Mesendoderm (in vitro differentiated cells): ENCODE data around the gene NEK5.

Experiments
- DNase-seq: peaks from one replicate; pipeline ENCODE4 v3.0.0; 2013
- H2AK5ac ChIP-seq: 2 replicates; pipeline ENCODE4 v1.6.1; 2013; ENCODE audit warnings: low read length, inconsistent platforms
- H2BK120ac ChIP-seq: 2 replicates; pipeline ENCODE4 v1.6.1; 2013; ENCODE audit warnings: low read depth, mild to moderate bottlenecking, low read length, moderate library complexity, mixed read lengths
- H2BK15ac ChIP-seq: replicated peaks from 2 replicates; pipeline ENCODE4 v1.6.1; 2013; ENCODE audit warnings: low read depth, mild to moderate bottlenecking, moderate library complexity
- H2BK5ac ChIP-seq: 2 replicates; pipeline ENCODE4 v1.6.1; 2013; ENCODE audit warnings: low read length, inconsistent platforms
- H3K18ac ChIP-seq: 2 replicates; pipeline ENCODE4 v1.6.1; 2013; ENCODE audit warnings: mild to moderate bottlenecking, low read length, mixed read lengths
- H3K23ac ChIP-seq: one replicate; pipeline ENCODE4 v1.6.1; 2013; ENCODE audit warnings: low read length
- H3K27ac ChIP-seq: 2 replicates; pipeline ENCODE4 v1.5.1; 2013; ENCODE audit warnings: low read depth, mild to moderate bottlenecking, inconsistent platforms, low read length, moderate library complexity
- H3K27me3 ChIP-seq: 2 replicates; pipeline ENCODE4 v1.6.1; 2013; ENCODE audit warnings: low read length, control low read depth, mild to moderate bottlenecking, inconsistent platforms; ENCODE audit not compliant: insufficient read depth, poor library complexity
- H3K36me3 ChIP-seq: 2 replicates; pipeline ENCODE4 v1.6.1; 2013; ENCODE audit warnings: low read length, inconsistent platforms; ENCODE audit not compliant: control insufficient read depth, insufficient read depth
- H3K4ac ChIP-seq: one replicate; pipeline ENCODE4 v1.6.1; 2013; ENCODE audit warnings: low read depth, mild to moderate bottlenecking, low read length, moderate library complexity
- H3K4me1 ChIP-seq: 2 replicates; pipeline ENCODE4 v1.6.1; 2013; ENCODE audit warnings: low read depth, low read length, inconsistent platforms; ENCODE audit not compliant: control insufficient read depth
- H3K4me2 ChIP-seq: 2 replicates; pipeline ENCODE4 v1.6.1; 2013; ENCODE audit warnings: low read length
- H3K4me3 ChIP-seq: 2 replicates; pipeline ENCODE4 v1.5.1; 2013; ENCODE audit warnings: mild to moderate bottlenecking, low read length
- H3K56ac ChIP-seq: one replicate; pipeline ENCODE4 v1.6.1; 2013; ENCODE audit warnings: low read length
- H3K79me1 ChIP-seq: 2 replicates; pipeline ENCODE4 v1.6.1; 2013; ENCODE audit warnings: low read length, inconsistent platforms
- H3K79me2 ChIP-seq: 2 replicates; pipeline ENCODE4 v1.6.1; 2013; ENCODE audit warnings: mild to moderate bottlenecking, low read length; ENCODE audit not compliant: control insufficient read depth, insufficient read depth
- H3K9ac ChIP-seq: 2 replicates; pipeline ENCODE4 v1.6.1; 2013; ENCODE audit warnings: low read length, inconsistent platforms
- H4K5ac ChIP-seq: one replicate; pipeline ENCODE4 v1.6.1; 2013; ENCODE audit warnings: low read length
- H4K8ac ChIP-seq: one replicate; pipeline ENCODE4 v1.6.1; 2013; ENCODE audit warnings: low read depth, mild to moderate bottlenecking, control low read depth, low read length, moderate library complexity
- WGBS: extraction: QIAGEN DNeasy Blood & Tissue Kit; methylation state at CpG from one replicate; pipeline ENCODE4 v1.1.7; 2013; ENCODE audit warnings: low lambda C conversion rate, missing lambda C conversion rate; ENCODE audit not compliant: insufficient coverage; ENCODE audit errors: extremely low coverage; 5-methylcytosine and 5-hydroxymethylcytosine counted together

Gene NEK5

GRCh38 chr13:52016296-52016695, 112.6 kb downstream of the NEK5 start:
- H2BK5ac ChIP-seq: no peak overlapping the region

DNA sequence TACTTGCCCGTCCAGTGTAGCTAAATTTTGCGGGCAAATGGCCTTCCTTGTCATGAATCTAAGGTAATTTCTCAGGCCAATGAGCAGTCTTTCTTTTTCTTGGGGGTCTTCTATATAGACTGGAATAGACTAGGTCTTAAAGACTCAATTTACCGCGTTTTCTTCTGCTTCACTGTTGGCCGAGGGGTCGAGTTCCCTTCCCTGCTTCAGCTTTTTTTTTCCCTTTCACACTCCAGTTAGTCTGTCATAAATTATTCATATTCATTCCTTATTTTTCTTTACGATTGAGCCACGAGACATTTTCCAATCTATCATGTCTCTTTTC, 116.4 kb downstream of the NEK5 start:
- peaks cover 9% of the 10 kb centered on the region for H3K27me3 ChIP-seq
- H3K4me3 ChIP-seq: peak overlapping the region; percentile 54
- no peak overlapping the region for H3K18ac ChIP-seq
- H2AK5ac ChIP-seq: no peak overlapping the region
- peak overlapping the region; percentile 10 for H3K4me2 ChIP-seq
- peaks cover under 1% of the 10 kb centered on the region for H3K79me1 ChIP-seq
- peaks cover 11% of the 10 kb centered on the region for H3K79me2 ChIP-seq
- no peak overlapping the region for H2BK120ac ChIP-seq
- peak overlapping the region; percentile 64 for H3K9ac ChIP-seq
- H2BK15ac ChIP-seq: no peak overlapping the region
- no peak for DNase-seq
- H3K56ac ChIP-seq: peak overlapping the region; percentile 77
- no peak overlapping the region for H4K5ac ChIP-seq
- no peak overlapping the region for H3K27ac ChIP-seq
- WGBS: no CpG with 5 or more reads among the region's 8 CpGs
- no peaks in the 10 kb centered on the region for H3K4me1 ChIP-seq
- H2BK5ac ChIP-seq: no peak overlapping the region
- no peak overlapping the region for H3K4ac ChIP-seq
- no peaks in the 10 kb centered on the region for H3K36me3 ChIP-seq
- no peak overlapping the region for H3K23ac ChIP-seq
- no peak overlapping the region for H4K8ac ChIP-seq

More at GRCh38 chr13:52016296-52016695, 112.6 kb downstream of the NEK5 start:
- no peak overlapping the region for H3K23ac ChIP-seq
- no peak overlapping the region for H4K5ac ChIP-seq
- H2BK15ac ChIP-seq: no peak overlapping the region
- H2AK5ac ChIP-seq: no peak overlapping the region
- no peak overlapping the region for H2BK120ac ChIP-seq
- WGBS: no CpG with 5 or more reads among the region's 3 CpGs
- no peaks in the 10 kb centered on the region for H3K27me3 ChIP-seq
- no peak overlapping the region for H3K9ac ChIP-seq
- H3K4ac ChIP-seq: no peak overlapping the region
- no peak overlapping the region for H3K4me3 ChIP-seq
- H3K27ac ChIP-seq: no peak overlapping the region
- no peak overlapping the region for H4K8ac ChIP-seq
- peaks cover 2% of the 10 kb centered on the region for H3K79me1 ChIP-seq
- no peak overlapping the region for H3K4me2 ChIP-seq
- no peaks in the 10 kb centered on the region for H3K4me1 ChIP-seq
- no peak for DNase-seq
- no peak overlapping the region for H3K56ac ChIP-seq
- H3K79me2 ChIP-seq: peaks cover 13% of the 10 kb centered on the region
- peaks cover 2% of the 10 kb centered on the region for H3K36me3 ChIP-seq
- no peak overlapping the region for H3K18ac ChIP-seq

- H3K79me1 ChIP-seq: no peaks in the 10 kb centered on the region
Observed at GRCh38 chr13:52011632-52012511, 117.0 kb downstream of the NEK5 start, which contains the start of gene ALG11. Gene ALG11 (plus strand): TSS chr13:52012398. CDS start chr13:52012419, 21 bp downstream.

GRCh38 chr13:52010890-52011631, 117.8 kb downstream of the NEK5 start, which contains the start of gene ATP7B:
Gene ATP7B (minus strand): TSS chr13:52011450. CDS start chr13:52011337, 113 bp downstream.
- no peaks in the 10 kb centered on the region for H3K79me1 ChIP-seq
- H3K4me1 ChIP-seq: no peaks in the 10 kb centered on the region
- H3K36me3 ChIP-seq: no peaks in the 10 kb centered on the region
- DNase-seq: peak; percentile 63
- H3K18ac ChIP-seq: no peak within 1 kb of the TSS
- H2BK15ac ChIP-seq: no peak within 1 kb of the TSS
- H3K9ac ChIP-seq: peak within 1 kb of the TSS; percentile 88
- peaks cover 11% of the 10 kb centered on the region for H3K79me2 ChIP-seq
- H2AK5ac ChIP-seq: no peak within 1 kb of the TSS
- peaks cover 9% of the 10 kb centered on the region for H3K27me3 ChIP-seq
- H2BK120ac ChIP-seq: no peak within 1 kb of the TSS
- WGBS: no CpG with 5 or more reads among the region's 46 CpGs
- H3K4me3 ChIP-seq: peak within 1 kb of the TSS; percentile 82
- no peak within 1 kb of the TSS for H4K8ac ChIP-seq
- H4K5ac ChIP-seq: no peak within 1 kb of the TSS
- no peak within 1 kb of the TSS for H3K23ac ChIP-seq
- H2BK5ac ChIP-seq: no peak within 1 kb of the TSS
- H3K56ac ChIP-seq: peak within 1 kb of the TSS; percentile 95
- H3K27ac ChIP-seq: no peak within 1 kb of the TSS
- H3K4ac ChIP-seq: no peak within 1 kb of the TSS
- peak within 1 kb of the TSS; percentile 96 for H3K4me2 ChIP-seq

More at GRCh38 chr13:52011632-52012511, 117.0 kb downstream of the NEK5 start, which contains the start of gene ALG11:
- H3K36me3 ChIP-seq: no peaks in the 10 kb centered on the region
- no peak within 1 kb of the TSS for H3K18ac ChIP-seq
- peak within 1 kb of the TSS; percentile 96 for H3K4me2 ChIP-seq
- H3K4me3 ChIP-seq: peak within 1 kb of the TSS; percentile 82
- H3K23ac ChIP-seq: no peak within 1 kb of the TSS
- H2BK15ac ChIP-seq: no peak within 1 kb of the TSS
- H3K27me3 ChIP-seq: peaks cover 9% of the 10 kb centered on the region
- H2AK5ac ChIP-seq: no peak within 1 kb of the TSS
- no CpG with 5 or more reads among the region's 82 CpGs for WGBS
- H3K79me2 ChIP-seq: peaks cover 11% of the 10 kb centered on the region
- peak within 1 kb of the TSS; percentile 88 for H3K9ac ChIP-seq
- H3K4ac ChIP-seq: no peak within 1 kb of the TSS
- no peak within 1 kb of the TSS for H3K27ac ChIP-seq
- no peak within 1 kb of the TSS for H4K8ac ChIP-seq
- H3K56ac ChIP-seq: peak within 1 kb of the TSS; percentile 95
- no peak within 1 kb of the TSS for H2BK5ac ChIP-seq
- no peaks in the 10 kb centered on the region for H3K4me1 ChIP-seq
- no peak within 1 kb of the TSS for H2BK120ac ChIP-seq
- DNase-seq: peak; percentile 99
- H4K5ac ChIP-seq: no peak within 1 kb of the TSS

DNA sequence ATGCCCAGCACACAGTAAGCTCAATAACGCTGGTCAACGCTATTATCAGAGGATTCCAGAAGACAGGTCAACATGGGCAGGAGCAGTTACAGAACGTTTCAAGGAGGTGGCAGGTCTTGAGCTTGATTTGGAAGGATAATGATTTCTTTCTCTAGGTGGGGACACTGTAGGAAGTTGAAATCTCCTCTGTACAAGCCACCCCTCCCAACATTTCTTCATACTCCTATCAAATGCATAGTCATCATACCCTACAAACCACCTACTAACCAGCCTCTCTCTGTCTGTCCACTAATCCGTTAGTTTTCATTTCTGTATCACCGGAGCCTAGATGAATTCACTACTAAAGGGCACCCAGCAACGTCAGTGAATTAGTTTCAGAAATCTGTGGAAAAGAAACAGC, 118.9 kb downstream of the NEK5 start:
- Histone ChIP-seq H2BK15ac (no peak overlapping the region), H3K18ac (no peak overlapping the region), H3K9ac (no peak overlapping the region), H3K27me3 (peaks cover 9% of the 10 kb centered on the region), H4K5ac (no peak overlapping the region), H3K56ac (no peak overlapping the region), H3K27ac (no peak overlapping the region), H3K79me2 (peaks cover 9% of the 10 kb centered on the region), H2BK5ac (no peak overlapping the region), H3K4me2 (no peak overlapping the region), H3K4me1 (no peaks in the 10 kb centered on the region), H3K4ac (no peak overlapping the region), H4K8ac (no peak overlapping the region), H3K79me1 (no peaks in the 10 kb centered on the region), H3K36me3 (no peaks in the 10 kb centered on the region), H3K23ac (no peak overlapping the region), H2AK5ac (no peak overlapping the region), H2BK120ac (no peak overlapping the region), H3K4me3 (no peak overlapping the region)
- WGBS: no CpG with 5 or more reads among the region's 6 CpGs
- DNase-seq: no peak
